Fibroblast of lung (primary cell): ENCODE data around the gene NOTCH2.
"Not testable (repeated sequence)": the region's sequence is repeated elsewhere in the genome, so short reads cannot be mapped to it uniquely, and the experiment has no call there.

Experiments
- EZH2 ChIP-seq: IDR thresholded peaks from 2 replicates; pipeline ENCODE4 v1.5.1; 2012; ENCODE audit warnings: low read length, control low read depth, mild to moderate bottlenecking; ENCODE audit errors: missing control alignments
- TF ChIP-seq, protein P1 (sequence below), 2 donors: IDR thresholded peaks in 1 of 2; conservative IDR thresholded peaks in 1 of 2; 1 replicate in 1 of 2; 2 replicates in 1 of 2; pipeline ENCODE4 v1.5.1; 2011 to 2012; ENCODE audit warnings: low read length in 2 of 2, control low read depth in 1 of 2, inconsistent platforms in 1 of 2, low read depth in 1 of 2, mild to moderate bottlenecking in 1 of 2

DNA sequence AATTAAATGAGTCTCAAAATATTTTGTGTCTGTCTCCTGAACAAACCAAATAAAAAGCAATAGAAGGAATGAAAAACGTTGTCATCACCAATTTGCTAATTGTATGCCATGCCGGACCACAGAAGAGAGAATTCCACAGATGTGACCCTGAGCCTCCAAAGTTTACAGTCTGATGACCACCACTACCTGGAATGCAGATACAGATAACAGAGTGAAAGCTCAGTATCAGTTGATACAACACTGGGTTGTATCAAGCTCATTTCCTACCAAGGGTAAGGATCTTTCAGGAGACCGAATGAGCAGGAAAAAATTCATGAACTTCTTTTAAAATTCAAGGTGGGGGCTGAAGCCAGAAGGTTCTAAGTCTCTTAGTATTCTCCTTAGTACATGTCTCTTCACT lies 42.3 kb upstream of the NOTCH2 start:
- not testable (repeated sequence) for TF ChIP-seq EZH2
- TF ChIP-seq, protein P1, sequence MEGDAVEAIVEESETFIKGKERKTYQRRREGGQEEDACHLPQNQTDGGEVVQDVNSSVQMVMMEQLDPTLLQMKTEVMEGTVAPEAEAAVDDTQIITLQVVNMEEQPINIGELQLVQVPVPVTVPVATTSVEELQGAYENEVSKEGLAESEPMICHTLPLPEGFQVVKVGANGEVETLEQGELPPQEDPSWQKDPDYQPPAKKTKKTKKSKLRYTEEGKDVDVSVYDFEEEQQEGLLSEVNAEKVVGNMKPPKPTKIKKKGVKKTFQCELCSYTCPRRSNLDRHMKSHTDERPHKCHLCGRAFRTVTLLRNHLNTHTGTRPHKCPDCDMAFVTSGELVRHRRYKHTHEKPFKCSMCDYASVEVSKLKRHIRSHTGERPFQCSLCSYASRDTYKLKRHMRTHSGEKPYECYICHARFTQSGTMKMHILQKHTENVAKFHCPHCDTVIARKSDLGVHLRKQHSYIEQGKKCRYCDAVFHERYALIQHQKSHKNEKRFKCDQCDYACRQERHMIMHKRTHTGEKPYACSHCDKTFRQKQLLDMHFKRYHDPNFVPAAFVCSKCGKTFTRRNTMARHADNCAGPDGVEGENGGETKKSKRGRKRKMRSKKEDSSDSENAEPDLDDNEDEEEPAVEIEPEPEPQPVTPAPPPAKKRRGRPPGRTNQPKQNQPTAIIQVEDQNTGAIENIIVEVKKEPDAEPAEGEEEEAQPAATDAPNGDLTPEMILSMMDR (conservative IDR thresholded peaks at IDR 0.05 in 1 of 2, IDR thresholded peaks at IDR 0.05 in 1 of 2; ENCODE audit: low read depth in 1 of 2, low read length in 2 of 2) = not testable (repeated sequence)
